Esophagus muscularis mucosa (tissue), 4 donors: Measurements from ENCODE around the gene RHBDD2.

Experiments
- CTCF ChIP-seq, 3 experiments: fragments of 200-600 bp in 2 of 3; fragments of 450-650 bp in 1 of 3; sonication (generic) in 2 of 3; IDR thresholded peaks; one replicate each; pipeline ENCODE4 v1.5.1; 2017 to 2019; ENCODE audit warnings: antibody characterized with exemption in 3 of 3, mild to moderate bottlenecking in 2 of 3, moderate library complexity in 1 of 3
- EP300 ChIP-seq: sonication (generic); formaldehyde crosslinking; IDR thresholded peaks from one replicate; pipeline ENCODE4 v1.6.1; 2017; ENCODE audit warnings: antibody characterized with exemption
- POLR2AphosphoS5 ChIP-seq, 2 donors: sonication (generic); formaldehyde crosslinking; IDR thresholded peaks; one replicate each; pipeline ENCODE4 v1.6.1; 2017; ENCODE audit warnings: antibody characterized with exemption in 2 of 2

GRCh38 chr7:75905785-75906604 is 27.2 kb downstream of the RHBDD2 start:
- TF ChIP-seq EP300 (no peak), POLR2AphosphoS5 (IDR thresholded peaks at IDR 0.05) (peak; percentile 35 to 59), CTCF (IDR thresholded peaks at IDR 0.05) (no peak)
